Tibial artery (tissue), 4 donors: ENCODE results near the gene DNAH11.
A peak's percentile ranks its signal among the peaks of the same experiment; 100 is the strongest.
"Not testable (repeated sequence)": the region's sequence is repeated elsewhere in the genome, so short reads cannot be mapped to it uniquely, and the experiment has no call there.

Experiments used
- DNase-seq, 2 donors: peaks; one replicate each; pipeline ENCODE4 v3.0.0-alpha.2; 2019
- H3K27ac ChIP-seq, 2 donors: fragments of 200-600 bp; sonication (generic) in 1 of 2; 1 replicate in 1 of 2; 2 replicates in 1 of 2; pipeline ENCODE4 v1.5.1; 2018 to 2019; ENCODE audit warnings: mild to moderate bottlenecking in 1 of 2
- H3K27me3 ChIP-seq, 2 donors: fragments of 200-600 bp; sonication (generic) in 1 of 2; one replicate each; pipeline versions ENCODE4 v1.5.1 to v1.6.0; 2016 to 2019
- H3K36me3 ChIP-seq, 3 donors: fragments of 200-600 bp; sonication (generic) in 2 of 3; one replicate each; pipeline ENCODE4 v1.5.1; 2016 to 2019; ENCODE audit warnings: mild to moderate bottlenecking in 2 of 3
- H3K4me1 ChIP-seq, 4 donors: fragments of 200-600 bp; sonication (generic) in 2 of 4; 1 replicate in 3 of 4; 2 replicates in 1 of 4; pipeline ENCODE4 v1.5.1; 2016 to 2019
- H3K4me3 ChIP-seq, 2 donors: fragments of 200-600 bp; sonication (generic) in 1 of 2; 1 replicate in 1 of 2; 2 replicates in 1 of 2; pipeline ENCODE4 v1.5.1; 2018 to 2019; ENCODE audit warnings: mild to moderate bottlenecking in 2 of 2
- H3K9me3 ChIP-seq, 3 donors: fragments of 200-600 bp; sonication (generic) in 1 of 3; one replicate each; pipeline ENCODE4 v1.5.1; 2016 to 2019
- intact Hi-C: fragments of 100-400 bp; cut with DNase I; formaldehyde crosslinking; loops from one replicate; pipeline ENCODE4 v1.15.0; 2023; ENCODE audit warnings: low total_unique reads
- TF ChIP-seq, protein P1 (sequence below), 2 experiments: fragments of 200-600 bp in 1 of 2; fragments of 450-650 bp in 1 of 2; IDR thresholded peaks; one replicate each; pipeline ENCODE4 v1.5.1; 2017 to 2019; ENCODE audit warnings: antibody characterized with exemption in 2 of 2, mild to moderate bottlenecking in 1 of 2, moderate library complexity in 1 of 2

The DNAH11 gene

DNA sequence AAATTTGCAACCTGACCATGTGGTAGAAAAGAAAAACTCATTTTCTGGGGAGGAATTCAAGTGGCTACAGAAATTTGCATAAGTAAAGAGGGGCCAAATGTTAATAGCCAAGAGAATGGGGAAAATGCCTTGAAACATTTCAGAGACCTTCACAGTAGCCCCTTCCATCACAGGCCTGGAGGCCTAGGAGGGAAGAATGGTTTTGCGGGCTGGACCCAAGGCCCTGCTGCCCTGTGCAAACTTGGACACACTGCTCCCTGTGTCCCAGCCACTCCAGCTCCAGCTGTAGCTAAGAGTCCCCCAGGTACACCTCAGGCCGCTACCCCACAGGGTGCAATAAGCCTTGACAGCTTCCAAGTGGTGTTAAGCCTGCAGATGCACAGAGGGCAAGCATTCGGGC, 16.4 kb upstream of the DNAH11 start:
- no peak for DNase-seq
- TF ChIP-seq, protein P1, sequence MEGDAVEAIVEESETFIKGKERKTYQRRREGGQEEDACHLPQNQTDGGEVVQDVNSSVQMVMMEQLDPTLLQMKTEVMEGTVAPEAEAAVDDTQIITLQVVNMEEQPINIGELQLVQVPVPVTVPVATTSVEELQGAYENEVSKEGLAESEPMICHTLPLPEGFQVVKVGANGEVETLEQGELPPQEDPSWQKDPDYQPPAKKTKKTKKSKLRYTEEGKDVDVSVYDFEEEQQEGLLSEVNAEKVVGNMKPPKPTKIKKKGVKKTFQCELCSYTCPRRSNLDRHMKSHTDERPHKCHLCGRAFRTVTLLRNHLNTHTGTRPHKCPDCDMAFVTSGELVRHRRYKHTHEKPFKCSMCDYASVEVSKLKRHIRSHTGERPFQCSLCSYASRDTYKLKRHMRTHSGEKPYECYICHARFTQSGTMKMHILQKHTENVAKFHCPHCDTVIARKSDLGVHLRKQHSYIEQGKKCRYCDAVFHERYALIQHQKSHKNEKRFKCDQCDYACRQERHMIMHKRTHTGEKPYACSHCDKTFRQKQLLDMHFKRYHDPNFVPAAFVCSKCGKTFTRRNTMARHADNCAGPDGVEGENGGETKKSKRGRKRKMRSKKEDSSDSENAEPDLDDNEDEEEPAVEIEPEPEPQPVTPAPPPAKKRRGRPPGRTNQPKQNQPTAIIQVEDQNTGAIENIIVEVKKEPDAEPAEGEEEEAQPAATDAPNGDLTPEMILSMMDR (IDR thresholded peaks at IDR 0.05): no peak
- Histone ChIP-seq H3K36me3 (no peaks in the 10 kb centered on the region), H3K9me3 (no peaks in the 10 kb centered on the region), H3K4me3 (no peak overlapping the region), H3K27ac (no peak overlapping the region), H3K27me3 (no peaks in the 10 kb centered on the region), H3K4me1 (no peaks in the 10 kb centered on the region)
- intact Hi-C loops: no loop called here

DNA sequence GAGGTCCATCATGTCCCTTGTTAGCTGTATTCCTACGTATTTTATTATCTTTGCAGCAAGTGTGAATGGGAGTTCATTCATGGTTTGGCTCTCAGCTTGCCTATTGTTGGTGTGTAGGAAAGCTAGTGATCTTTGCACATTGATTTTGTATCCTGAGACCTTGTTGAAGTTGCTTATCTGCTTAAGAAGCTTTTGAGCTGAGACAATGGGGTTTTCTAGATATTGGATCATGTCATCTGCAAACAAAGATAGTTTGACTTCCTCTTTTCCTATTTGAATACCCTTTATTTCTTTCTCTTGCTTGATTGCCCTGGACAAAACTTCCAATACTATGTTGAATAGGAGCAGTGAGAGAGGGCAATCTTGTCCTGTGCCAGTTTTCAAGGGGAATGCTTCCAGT, 10.4 kb upstream of the DNAH11 start:
- H3K4me1 ChIP-seq, H3K27me3 ChIP-seq, intact Hi-C loops, H3K36me3 ChIP-seq, H3K9me3 ChIP-seq, DNase-seq, H3K4me3 ChIP-seq, H3K27ac ChIP-seq: not testable (repeated sequence)

DNA sequence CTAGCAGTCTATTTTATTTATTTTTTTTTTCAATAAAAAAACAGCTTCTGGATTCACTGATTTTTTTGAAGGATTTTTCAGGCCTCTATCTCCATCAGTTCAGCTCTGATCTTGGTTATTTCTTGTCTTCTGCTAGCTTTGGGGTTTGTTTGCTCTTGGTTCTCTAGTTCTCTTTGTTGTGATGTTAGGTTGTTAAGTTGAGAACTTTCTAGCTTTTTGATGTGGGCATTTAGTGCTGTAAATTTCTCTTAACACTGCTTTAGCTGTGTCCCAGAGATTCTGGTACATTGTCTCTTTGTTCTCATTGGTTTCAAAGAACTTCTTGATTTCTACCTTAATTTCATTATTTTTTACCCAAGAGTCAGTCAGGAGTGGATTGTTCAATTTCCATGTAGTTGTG, 9.2 kb upstream of the DNAH11 start:
- H3K36me3 ChIP-seq, H3K27me3 ChIP-seq, DNase-seq, H3K4me1 ChIP-seq, H3K27ac ChIP-seq, intact Hi-C loops, H3K4me3 ChIP-seq, H3K9me3 ChIP-seq: not testable (repeated sequence)

DNA sequence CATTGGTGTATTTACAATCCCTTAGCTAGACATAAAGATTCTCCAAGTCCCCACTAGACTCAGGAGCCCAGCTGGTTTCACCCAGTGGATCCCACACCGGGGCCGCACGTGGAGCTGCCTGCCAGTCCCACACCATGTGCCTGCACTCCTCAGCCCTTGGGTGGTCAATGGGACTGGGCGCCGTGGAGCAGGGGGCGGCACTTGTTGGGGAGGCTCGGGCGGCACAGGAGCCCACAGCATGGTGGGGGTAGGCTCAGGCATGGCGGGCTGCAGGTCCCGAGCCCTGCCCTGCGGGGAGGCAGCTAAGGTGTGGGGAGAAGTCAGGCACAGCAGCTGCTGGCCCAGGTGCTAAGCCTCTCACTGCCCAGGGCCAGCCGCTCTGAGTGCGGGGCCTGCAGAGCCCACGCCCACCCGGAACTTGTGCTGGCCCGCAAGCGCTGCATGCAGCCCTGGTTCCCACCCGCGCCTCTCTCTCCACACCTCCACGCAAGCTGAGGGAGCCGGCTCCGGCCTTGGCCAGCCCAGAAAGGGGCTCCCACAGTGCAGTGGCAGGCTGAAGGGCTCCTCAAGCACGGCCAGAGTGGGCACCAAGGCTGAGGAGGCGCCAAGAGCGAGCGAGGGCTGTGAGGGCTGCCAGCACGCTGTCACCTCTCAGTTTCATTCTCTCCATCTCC, 6.3 kb upstream of the DNAH11 start:
- H3K4me1 ChIP-seq, H3K9me3 ChIP-seq, H3K27ac ChIP-seq, H3K36me3 ChIP-seq, H3K4me3 ChIP-seq, intact Hi-C loops, H3K27me3 ChIP-seq, DNase-seq: not testable (repeated sequence)

DNA sequence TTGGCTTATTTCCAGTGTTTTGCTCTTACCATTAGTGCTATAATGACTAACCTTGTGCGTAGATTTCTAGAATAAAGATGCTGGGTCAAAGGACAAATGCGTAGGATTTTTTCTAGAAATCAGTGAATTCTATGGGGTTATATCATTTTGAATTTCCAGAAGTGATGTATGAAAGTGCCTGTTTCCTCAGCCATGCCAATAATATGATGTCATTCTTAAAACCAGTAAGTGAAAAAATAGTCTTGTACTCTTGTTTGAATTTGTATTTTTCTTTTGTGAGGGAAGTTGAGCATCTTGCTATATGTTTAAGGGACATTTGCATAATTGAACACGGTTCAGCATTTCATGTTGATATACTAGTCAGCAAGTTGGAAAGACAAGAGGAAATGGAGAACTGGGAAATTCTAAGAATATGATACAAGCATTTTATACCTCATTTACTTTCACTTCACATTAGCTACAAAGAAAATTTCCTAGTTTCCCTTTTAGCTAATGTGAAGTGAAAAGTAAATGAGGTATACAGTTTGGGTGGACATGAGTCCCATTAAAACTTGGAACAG, 3.8 kb upstream of the DNAH11 start:
- intact Hi-C loops: no loop called here
- no peak overlapping the region for H3K27ac ChIP-seq
- H3K4me1 ChIP-seq: peaks cover 0 to 16% (median 12%) of the 10 kb centered on the region in 4 donors
- H3K36me3 ChIP-seq: no peaks in the 10 kb centered on the region
- H3K9me3 ChIP-seq: no peaks in the 10 kb centered on the region
- TF ChIP-seq, protein P1 (IDR thresholded peaks at IDR 0.05): no peak
- DNase-seq: no peak
- H3K27me3 ChIP-seq: peaks cover 0 to 14% of the 10 kb centered on the region in 2 donors
- H3K4me3 ChIP-seq: no peak overlapping the region

DNA sequence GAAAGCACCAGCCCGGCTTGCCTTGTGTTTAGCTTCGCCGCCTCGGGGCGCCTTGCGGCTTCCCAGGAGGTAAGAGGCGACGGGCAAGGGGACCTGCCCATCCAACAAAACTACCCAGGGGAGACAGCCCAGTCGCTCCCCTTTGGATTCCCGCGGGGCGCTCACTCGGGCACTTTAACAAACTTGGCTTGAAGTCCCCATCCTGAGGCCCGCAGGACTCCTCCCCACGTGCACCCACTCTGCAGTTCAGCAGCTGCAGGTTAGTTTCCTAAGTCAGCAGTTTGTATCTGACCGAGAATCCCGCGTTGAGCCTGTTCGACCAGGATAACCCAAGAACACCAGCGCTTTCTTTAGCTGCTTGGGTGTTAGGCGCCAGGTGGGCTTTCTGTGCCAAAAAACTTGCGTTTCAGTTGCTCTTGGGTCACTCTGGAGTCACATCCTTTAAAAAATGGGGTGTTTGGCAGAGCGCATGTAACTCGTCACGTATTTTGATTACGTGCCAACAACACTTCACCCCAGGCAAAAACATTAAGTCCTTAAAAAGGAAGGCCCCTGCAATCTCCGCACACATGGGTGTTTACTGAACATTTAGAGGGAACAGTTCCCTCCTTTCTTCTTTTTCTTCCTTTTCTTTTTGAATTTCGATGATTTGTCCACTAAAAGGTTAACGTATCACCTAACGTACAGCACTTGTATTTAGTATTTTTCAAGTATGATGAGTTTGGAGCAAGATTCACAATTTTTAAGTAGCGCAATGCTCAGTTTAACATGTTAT, 876 bp downstream of the DNAH11 start:
- Histone ChIP-seq H3K27me3 (peaks cover 0 to 19% of the 10 kb centered on the region in 2 donors), H3K27ac (no peak overlapping the region), H3K36me3 (no peaks in the 10 kb centered on the region), H3K4me1 (peaks cover 0 to 16% (median 12%) of the 10 kb centered on the region in 4 donors), H3K4me3 (peak overlapping the region; percentile 40 to 44), H3K9me3 (no peaks in the 10 kb centered on the region)
- TF ChIP-seq, protein P1 (IDR thresholded peaks at IDR 0.05): no peak
- intact Hi-C loops: no loop called here
- no peak for DNase-seq

DNA sequence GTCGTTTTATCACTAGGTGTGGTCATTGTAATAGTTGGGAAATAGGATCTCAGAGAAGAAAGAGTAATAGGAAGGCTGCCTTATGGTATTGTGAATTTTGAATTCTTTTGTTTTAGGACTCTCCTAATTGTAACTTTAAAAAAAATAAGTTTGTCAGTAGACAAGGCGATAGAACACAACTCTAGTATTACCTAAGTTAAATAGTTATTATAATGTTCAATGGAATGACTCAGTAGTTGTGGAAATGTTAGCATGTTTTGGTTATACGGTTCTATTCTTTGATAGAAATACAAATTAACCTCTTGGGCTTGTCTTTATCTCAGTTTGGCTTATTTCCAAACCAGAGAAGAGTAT, 1.4 kb downstream of the DNAH11 start:
- peaks cover 0 to 16% (median 12%) of the 10 kb centered on the region in 4 donors for H3K4me1 ChIP-seq
- TF ChIP-seq, protein P1 (IDR thresholded peaks at IDR 0.05): no peak
- DNase-seq: no peak
- H3K36me3 ChIP-seq: no peaks in the 10 kb centered on the region
- H3K9me3 ChIP-seq: no peaks in the 10 kb centered on the region
- intact Hi-C loops: no loop called here
- H3K27me3 ChIP-seq: peaks cover 0 to 19% of the 10 kb centered on the region in 2 donors
- no peak overlapping the region for H3K27ac ChIP-seq
- no peak overlapping the region for H3K4me3 ChIP-seq
